ENCODE results near the gene DENND4C.
A peak's percentile ranks its signal among the peaks of the same experiment; 100 is the strongest.
"Not testable (repeated sequence)": the region's sequence is repeated elsewhere in the genome, so short reads cannot be mapped to it uniquely, and the experiment has no call there.

The DENND4C gene

DNA sequence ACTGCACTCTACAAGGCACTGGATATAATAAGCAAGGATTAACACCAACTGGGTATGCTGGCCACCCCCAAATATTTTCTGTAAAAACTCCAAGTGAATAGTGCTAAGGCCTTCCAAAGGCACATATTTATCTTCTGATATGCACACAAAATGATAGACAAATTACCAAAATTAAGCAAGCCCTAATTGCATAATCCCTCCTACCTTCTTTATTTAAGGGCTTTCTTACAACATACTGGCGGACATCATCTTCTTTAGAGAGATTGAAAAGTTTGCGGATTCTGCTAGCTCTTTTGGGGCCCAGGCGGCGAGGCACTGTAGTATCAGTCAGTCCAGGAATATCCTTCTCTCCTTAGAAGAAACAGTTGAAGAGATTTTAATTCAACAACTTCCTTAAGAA, 147.7 kb downstream of the DENND4C start:
- in situ Hi-C loops (cut with MboI; ENCODE audit: low pct_unique_long_range_greater_than_20kb, low sequenced_read_pairs, unreplicated experiment), result no loop called here
- DNase-seq (ENCODE audit: low spot score), result no peak
- TF ChIP-seq, protein P1, sequence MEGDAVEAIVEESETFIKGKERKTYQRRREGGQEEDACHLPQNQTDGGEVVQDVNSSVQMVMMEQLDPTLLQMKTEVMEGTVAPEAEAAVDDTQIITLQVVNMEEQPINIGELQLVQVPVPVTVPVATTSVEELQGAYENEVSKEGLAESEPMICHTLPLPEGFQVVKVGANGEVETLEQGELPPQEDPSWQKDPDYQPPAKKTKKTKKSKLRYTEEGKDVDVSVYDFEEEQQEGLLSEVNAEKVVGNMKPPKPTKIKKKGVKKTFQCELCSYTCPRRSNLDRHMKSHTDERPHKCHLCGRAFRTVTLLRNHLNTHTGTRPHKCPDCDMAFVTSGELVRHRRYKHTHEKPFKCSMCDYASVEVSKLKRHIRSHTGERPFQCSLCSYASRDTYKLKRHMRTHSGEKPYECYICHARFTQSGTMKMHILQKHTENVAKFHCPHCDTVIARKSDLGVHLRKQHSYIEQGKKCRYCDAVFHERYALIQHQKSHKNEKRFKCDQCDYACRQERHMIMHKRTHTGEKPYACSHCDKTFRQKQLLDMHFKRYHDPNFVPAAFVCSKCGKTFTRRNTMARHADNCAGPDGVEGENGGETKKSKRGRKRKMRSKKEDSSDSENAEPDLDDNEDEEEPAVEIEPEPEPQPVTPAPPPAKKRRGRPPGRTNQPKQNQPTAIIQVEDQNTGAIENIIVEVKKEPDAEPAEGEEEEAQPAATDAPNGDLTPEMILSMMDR (IDR thresholded peaks at IDR 0.05; ENCODE audit: extremely low read depth, insufficient read depth, missing control alignments), result no peak

GRCh38 chr9:19378647-19379046, 148.2 kb downstream of the DENND4C start:
- no peak for DNase-seq (ENCODE audit: low spot score)
- in situ Hi-C loops (cut with MboI; ENCODE audit: low pct_unique_long_range_greater_than_20kb, low sequenced_read_pairs, unreplicated experiment), result no loop called here
- TF ChIP-seq, protein P1 (IDR thresholded peaks at IDR 0.05; ENCODE audit: extremely low read depth, insufficient read depth, missing control alignments), result no peak

DNA sequence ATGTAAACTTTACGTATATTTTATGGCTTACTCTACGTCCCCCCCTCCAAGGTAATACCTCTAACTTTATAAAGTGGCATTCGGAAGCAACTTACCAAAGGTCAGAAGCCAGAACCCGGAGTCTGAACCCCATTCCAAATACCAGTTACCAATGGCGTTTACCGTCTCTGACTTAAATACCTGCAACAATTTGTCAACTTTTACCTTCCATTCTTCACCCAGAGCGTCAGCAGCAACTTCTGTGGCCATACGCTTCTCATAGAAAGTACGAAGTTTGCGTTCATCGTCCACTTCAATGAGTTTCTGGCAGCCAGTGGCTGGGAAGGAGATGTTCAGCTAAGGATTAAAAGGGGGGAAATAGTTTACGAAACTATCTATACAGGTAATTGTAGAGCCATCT, 148.8 kb downstream of the DENND4C start:
- TF ChIP-seq, protein P1 (IDR thresholded peaks at IDR 0.05; ENCODE audit: extremely low read depth, insufficient read depth, missing control alignments), result no peak
- DNase-seq (ENCODE audit: low spot score), result no peak
- in situ Hi-C loops (cut with MboI; ENCODE audit: low pct_unique_long_range_greater_than_20kb, low sequenced_read_pairs, unreplicated experiment), result no loop called here

- DNase-seq (ENCODE audit: low spot score), result peak; percentile 25
- in situ Hi-C loops (cut with MboI; ENCODE audit: low pct_unique_long_range_greater_than_20kb, low sequenced_read_pairs, unreplicated experiment), result no loop called here
- TF ChIP-seq, protein P1 (IDR thresholded peaks at IDR 0.05; ENCODE audit: extremely low read depth, insufficient read depth, missing control alignments), result no peak
Observed at GRCh38 chr9:19379697-19380046, 149.2 kb downstream of the DENND4C start.

DNA sequence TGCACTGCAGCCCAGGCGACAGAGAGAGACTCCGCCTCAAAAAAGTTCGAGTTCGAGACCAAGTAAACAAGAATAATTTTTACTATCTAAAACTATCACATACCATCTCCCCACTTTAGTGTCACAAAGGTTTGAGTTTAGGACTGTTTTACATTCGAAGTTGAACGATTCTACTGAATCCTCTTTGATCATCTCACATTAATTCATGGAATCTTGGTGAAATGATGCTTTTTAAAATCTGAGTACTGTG, 150.3 kb downstream of the DENND4C start:
- in situ Hi-C loops (cut with MboI; ENCODE audit: low pct_unique_long_range_greater_than_20kb, low sequenced_read_pairs, unreplicated experiment), result no loop called here
- no peak for DNase-seq (ENCODE audit: low spot score)
- TF ChIP-seq, protein P1 (IDR thresholded peaks at IDR 0.05; ENCODE audit: extremely low read depth, insufficient read depth, missing control alignments), result no peak

- in situ Hi-C loops (cut with MboI; ENCODE audit: low pct_unique_long_range_greater_than_20kb, low sequenced_read_pairs, unreplicated experiment), result no loop called here
- TF ChIP-seq, protein P1 (IDR thresholded peaks at IDR 0.05; ENCODE audit: extremely low read depth, insufficient read depth, missing control alignments), result no peak
- no peak for DNase-seq (ENCODE audit: low spot score)
Observed at GRCh38 chr9:19381656-19382055, 151.2 kb downstream of the DENND4C start.

DNA sequence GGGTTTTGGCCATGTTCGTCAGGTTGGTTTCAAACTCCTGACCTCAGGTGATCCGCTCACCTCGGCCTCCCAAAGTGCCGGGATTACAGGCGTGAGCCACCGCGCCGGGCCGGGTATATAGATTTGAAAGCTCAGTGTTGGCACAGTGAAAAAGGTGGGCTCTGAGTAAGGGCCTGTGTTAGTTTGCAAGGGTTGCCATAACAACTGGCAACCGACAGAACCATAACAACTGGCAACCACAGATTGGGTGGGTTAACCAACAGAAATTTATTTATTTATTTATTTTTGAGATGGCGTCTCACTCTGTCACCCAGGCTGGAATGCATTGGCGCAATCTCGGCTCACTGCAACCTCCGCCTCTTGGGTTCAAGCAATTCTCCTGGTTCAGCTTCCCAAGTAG, 154.7 kb downstream of the DENND4C start:
- in situ Hi-C loops (cut with MboI; ENCODE audit: low pct_unique_long_range_greater_than_20kb, low sequenced_read_pairs, unreplicated experiment); DNase-seq (ENCODE audit: low spot score): not testable (repeated sequence)
